ENCODE measurements around the gene IL1RN.

Gene IL1RN

DNA sequence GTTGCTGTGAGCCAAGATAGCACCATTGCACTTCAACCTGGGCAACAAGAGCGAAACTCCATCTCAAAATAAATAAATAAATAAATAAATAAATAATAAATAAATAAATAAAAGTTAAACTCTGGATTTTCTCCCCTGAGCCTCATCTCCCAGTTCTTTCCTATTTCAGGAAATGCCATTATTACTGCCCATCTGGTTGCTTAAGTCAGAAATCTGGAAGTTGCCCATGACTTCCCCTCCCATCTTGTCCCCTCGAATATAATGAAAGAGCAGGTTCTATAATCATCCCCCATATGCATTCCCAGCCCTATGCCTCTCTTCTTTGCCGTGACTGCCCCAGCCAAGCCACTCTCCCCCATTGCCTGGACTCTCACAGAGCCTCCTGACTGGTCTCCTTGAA lies 42.2 kb downstream of the IL1RN start:
- H3K4me3 ChIP-seq (ENCODE audit: low read depth, low read length): no peak overlapping the region
- TF ChIP-seq, protein P1, sequence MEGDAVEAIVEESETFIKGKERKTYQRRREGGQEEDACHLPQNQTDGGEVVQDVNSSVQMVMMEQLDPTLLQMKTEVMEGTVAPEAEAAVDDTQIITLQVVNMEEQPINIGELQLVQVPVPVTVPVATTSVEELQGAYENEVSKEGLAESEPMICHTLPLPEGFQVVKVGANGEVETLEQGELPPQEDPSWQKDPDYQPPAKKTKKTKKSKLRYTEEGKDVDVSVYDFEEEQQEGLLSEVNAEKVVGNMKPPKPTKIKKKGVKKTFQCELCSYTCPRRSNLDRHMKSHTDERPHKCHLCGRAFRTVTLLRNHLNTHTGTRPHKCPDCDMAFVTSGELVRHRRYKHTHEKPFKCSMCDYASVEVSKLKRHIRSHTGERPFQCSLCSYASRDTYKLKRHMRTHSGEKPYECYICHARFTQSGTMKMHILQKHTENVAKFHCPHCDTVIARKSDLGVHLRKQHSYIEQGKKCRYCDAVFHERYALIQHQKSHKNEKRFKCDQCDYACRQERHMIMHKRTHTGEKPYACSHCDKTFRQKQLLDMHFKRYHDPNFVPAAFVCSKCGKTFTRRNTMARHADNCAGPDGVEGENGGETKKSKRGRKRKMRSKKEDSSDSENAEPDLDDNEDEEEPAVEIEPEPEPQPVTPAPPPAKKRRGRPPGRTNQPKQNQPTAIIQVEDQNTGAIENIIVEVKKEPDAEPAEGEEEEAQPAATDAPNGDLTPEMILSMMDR (IDR thresholded peaks at IDR 0.05; ENCODE audit: low read depth, low read length, missing control alignments): no peak
- DNase-seq (ENCODE audit: low read depth): no peak

DNA sequence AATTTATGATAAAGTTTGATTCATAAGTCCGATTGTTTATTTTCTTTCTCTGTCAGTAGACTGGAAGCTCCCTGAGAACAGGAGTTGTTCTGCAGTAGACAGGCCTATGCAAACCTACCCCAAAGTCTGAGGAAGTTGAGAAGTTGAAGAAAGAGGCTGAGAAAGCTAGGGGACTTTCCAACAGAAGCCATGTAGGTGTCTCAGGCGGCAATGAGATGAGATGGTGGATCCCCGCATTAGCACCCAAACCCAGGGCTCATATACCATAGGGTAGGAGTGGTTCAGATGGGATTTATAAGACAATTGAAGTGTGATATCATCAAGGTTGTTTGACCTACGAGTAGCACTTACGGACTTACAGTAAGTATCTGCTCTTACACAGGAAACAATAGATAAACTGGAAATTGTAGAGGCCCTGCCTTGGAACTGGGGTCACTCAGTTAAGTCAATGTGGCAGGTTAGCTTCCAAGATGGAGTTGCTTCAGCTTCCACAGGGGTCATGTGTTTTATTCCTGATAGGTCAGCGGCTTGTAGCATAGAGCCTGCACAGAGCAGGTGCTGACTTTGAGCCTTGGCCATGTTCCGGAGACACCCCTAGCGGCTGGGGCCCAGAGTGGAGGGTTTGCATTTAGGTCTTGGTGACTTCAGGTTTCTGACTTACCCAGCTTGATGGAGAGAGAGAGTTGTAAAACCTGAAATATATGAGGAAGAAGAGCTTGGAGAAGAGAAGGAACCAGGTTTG lies 44.1 kb downstream of the IL1RN start:
- TF ChIP-seq, protein P1 (IDR thresholded peaks at IDR 0.05; ENCODE audit: low read depth, low read length, missing control alignments): no peak
- DNase-seq (ENCODE audit: low read depth): no peak
- H3K4me3 ChIP-seq (ENCODE audit: low read depth, low read length): no peak overlapping the region

DNA sequence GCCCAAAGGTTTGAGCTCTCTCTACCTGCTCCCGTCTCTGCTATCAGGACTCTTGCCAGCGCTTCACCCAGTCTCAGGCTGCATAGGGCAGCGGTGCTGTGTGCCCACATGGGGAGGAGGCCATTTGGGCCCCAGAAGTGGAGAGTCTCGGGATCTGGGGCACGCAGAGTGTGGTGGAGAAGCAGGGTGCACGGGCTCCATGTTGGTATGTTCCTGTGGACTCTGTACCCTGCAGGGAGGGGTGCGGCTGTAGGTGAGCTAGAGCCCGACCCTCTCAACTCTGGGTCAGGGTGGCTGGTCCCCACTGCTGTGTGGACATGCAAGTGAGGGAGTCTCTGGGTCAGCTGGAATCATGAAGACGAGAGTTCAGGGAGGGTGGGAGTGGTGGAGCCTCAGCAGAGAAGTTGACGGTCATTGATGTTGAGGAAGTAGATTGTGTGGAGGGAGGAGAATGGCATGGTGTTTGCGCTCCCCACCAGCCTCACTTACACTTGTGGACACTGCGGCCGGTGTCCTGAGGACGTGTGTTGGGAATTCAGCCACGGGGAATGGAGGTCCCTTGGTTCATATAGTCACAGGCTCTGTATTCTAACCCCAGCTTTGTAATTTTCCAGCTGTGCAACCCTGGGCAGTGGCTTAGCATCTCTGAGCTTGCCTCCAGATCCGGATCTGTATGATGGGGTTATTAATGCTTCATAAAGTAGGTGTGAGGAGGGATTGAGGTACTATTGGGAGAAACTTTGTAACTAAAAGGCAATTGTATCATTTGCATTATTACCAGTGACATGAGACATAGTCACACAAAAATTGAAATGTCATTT lies 45.5 kb downstream of the IL1RN start:
- no peak for DNase-seq (ENCODE audit: low read depth)
- peak overlapping the region; percentile 73; the same call in 1 of the 2 replicates for H3K4me3 ChIP-seq (ENCODE audit: low read depth, low read length)
- TF ChIP-seq, protein P1 (IDR thresholded peaks at IDR 0.05; ENCODE audit: low read depth, low read length, missing control alignments): no peak

DNA sequence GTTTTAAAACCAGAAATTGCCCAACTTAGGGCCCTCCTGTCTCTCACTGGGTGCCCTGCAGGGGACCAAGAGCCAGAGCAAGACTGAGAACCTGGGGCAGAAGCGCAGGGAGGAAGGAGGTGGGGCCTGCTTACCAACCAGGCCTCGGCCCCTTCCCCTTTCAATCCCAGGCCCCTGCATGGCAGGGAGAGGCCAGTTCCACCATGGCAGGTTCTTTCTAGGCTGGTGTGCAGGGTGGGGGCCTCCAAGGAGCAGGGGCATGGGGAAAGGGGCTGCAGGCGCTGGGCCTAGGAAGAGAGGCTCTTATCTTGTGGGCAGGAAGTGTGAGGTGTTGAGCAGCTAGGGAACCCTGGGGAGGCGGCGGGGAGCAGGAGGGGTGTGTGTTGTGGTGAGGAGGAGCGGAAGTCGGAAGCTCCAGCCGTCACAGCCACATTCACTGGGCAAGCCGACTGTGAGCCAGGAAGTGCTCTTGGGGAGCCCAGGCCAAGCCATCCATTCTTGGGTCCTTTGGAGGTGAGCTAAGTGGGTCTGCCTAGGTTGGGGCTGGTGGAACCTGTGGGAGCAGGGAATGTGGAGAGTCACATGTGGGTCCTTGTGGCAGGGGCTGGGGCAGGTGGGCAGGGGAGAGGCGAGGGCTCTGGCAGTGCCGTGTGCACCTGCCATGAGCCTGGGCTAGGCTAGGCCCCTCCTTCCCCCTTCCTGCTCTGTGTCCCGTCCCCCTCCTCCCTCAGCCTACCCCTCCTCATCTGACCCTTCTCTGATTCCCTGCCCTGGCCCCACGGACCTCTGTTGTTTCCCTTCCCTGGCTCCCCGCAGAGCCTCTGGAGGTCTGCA lies 46.4 kb downstream of the IL1RN start, which contains the start of gene PSD4:
Gene PSD4, plus strand, starts transcription at position 430 of the 834 bp plus-strand sequence. CDS start 8,486 bp downstream, outside the sequence.
- TF ChIP-seq, protein P1 (IDR thresholded peaks at IDR 0.05; ENCODE audit: low read depth, low read length, missing control alignments): peak; percentile 28
- peak; percentile 88 for DNase-seq (ENCODE audit: low read depth)
- peak within 1 kb of the TSS; percentile 73 for H3K4me3 ChIP-seq (ENCODE audit: low read depth, low read length)

DNA sequence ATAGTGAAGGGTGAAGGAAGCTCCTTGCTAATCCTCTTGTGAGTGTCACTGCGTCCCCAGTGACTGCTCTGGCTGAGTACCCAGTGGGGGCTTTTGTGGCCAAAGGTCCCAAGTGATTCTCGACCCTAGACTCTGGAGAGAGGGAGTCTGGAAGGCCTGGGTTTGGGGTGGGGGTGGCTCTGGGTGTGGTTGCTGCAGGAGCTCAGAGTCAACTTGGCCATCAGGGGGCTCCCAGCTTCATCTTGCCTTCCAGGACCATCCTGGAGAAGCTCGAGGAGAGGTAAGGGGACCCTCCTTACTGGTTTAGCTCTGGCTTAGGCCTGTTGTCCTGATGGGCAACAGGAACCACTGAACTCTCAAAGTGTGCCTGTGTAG lies 47.0 kb downstream of the IL1RN start:
- TF ChIP-seq, protein P1 (IDR thresholded peaks at IDR 0.05; ENCODE audit: low read depth, low read length, missing control alignments): peak; percentile 39
- no peak for DNase-seq (ENCODE audit: low read depth)
- H3K4me3 ChIP-seq (ENCODE audit: low read depth, low read length): peak overlapping the region; percentile 73

DNA sequence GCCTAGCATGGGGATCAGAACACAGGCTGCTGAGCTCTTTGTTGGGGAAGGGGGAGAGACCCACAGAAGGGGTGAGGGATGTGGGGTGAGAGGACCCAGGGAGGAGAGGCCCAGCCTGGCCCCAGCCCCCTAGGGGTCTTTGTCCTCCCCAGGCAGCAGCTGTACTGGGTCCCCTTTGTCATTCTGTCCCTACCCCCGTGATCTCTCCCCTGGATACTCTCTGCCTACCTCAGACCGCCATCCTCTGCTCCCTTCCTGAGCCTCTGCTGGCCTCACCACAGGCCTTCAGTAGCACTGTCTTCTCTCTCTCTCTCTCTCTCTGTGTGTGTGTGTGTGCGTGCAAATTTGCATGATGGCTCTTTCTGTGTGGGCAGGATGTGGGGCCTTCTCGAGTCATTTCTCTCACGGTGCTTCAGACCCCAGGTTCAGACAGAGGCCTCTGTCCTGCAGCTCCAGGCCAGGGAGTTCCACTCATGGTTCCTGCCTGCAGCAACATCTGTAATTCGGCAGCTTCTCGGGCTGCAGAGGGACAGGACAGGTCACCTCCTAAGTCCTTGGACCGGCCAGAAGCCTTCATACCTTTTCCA lies 47.7 kb downstream of the IL1RN start:
- TF ChIP-seq, protein P1 (IDR thresholded peaks at IDR 0.05; ENCODE audit: low read depth, low read length, missing control alignments): no peak
- DNase-seq (ENCODE audit: low read depth): peak; percentile 93
- peak overlapping the region; percentile 73 for H3K4me3 ChIP-seq (ENCODE audit: low read depth, low read length)
